Stimulated activated CD8-positive, alpha-beta memory T cell treated with anti-CD3 and anti-CD28 coated beads, Interleukin-15, amount 100 ng/mL, for 48 hours (primary cell): ENCODE measurements around the gene PTCHD4.
"Not testable (repeated sequence)": the region's sequence is repeated elsewhere in the genome, so short reads cannot be mapped to it uniquely, and the experiment has no call there.

ENCODE experiments used
- DNase-seq, 2 donors: peaks; one replicate each; pipeline ENCODE4 v3.0.0-alpha.2; 2020; ENCODE audit warnings: low read depth in 2 of 2

PTCHD4 gene

GRCh38 chr6:48111143-48111506 lies at the start of gene PTCHD4:
TSS of gene PTCHD4 (minus strand) at chr6:48111197. CDS start at chr6:48068957, 42,240 bp downstream.
- DNase-seq, result no peak

GRCh38 chr6:48151142-48151541 lies 40.1 kb upstream of the PTCHD4 start:
- DNase-seq, result no peak

DNA sequence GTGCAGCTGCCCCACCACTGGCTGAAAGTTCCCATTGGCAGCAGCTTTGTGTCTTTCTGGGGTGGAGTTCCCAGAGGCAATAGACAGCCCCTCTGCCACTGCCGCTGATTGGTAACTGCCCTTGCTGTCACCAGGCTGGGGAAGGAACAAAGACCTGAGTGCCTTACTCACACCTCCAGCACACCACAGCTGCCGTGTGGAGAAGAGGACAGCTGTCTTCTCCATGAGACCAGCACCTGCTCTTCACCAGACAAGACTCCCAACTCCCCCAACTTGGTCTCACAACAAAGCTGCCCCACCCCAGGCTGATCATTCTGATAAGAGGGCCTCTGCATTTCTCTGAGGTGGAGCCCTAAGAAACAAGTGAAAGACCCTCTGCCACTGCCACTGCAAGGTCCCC lies 39.7 kb upstream of the PTCHD4 start:
- no peak for DNase-seq

GRCh38 chr6:48147051-48147450 lies 36.1 kb upstream of the PTCHD4 start:
- no peak for DNase-seq

- no peak for DNase-seq
Observed at GRCh38 chr6:48144021-48144420, 33.0 kb upstream of the PTCHD4 start.

DNA sequence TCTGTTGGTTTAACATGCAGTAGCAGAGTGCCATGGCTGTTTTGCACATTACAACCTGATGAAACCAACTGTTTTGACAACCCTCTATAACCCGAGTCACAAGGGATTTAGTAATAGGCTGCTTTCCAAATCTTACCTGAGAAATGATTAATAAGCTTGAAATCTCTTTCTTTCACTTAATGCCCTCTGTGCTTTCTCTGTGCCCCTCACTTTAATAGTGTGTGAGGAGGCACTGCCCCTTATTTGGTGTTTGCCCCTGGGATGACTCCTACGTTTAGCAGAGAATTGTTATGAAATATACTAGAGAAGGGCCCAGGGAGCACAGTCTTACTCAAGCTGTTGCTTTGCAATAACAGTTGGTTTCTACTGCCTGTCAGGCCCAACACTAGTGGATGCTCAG lies 31.0 kb upstream of the PTCHD4 start:
- no peak for DNase-seq

DNA sequence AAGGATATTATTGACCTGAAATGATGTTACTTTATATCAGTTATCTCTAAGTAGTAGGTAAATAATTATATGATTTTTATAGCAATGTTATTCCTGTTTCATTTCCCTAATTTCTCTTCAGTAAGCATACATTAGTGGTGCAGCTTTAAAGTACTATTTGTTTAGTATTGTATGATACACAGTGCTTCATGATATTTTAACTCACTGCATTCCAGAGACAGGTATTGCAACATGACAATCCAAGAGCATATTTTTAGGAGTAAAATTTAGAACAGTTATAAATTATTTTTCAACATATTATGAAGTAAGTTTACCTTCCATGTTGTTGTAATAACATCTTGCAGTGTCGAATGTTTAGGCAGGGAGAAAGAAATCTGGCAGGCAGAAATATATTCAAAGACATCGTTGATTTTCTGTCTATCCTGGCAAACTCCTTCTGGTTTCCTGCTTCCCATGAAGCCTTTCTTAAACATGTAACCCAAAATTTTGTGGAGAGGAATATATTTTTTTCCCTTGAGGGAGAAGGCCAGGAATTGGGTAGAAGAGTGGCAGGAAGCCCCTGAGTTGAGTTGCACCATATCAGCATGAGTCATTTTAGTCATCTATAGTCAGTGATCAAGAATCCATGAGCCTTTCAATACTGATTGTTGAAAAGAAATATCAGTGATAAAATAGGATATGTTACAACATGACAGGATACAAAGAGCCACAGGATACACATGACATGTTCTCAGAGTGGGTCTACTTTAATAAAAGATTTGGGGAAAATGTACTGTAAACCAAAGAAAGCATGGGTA lies 29.0 kb upstream of the PTCHD4 start:
- DNase-seq, result no peak

GRCh38 chr6:48136856-48137255 lies 25.9 kb upstream of the PTCHD4 start:
- no peak for DNase-seq

DNA sequence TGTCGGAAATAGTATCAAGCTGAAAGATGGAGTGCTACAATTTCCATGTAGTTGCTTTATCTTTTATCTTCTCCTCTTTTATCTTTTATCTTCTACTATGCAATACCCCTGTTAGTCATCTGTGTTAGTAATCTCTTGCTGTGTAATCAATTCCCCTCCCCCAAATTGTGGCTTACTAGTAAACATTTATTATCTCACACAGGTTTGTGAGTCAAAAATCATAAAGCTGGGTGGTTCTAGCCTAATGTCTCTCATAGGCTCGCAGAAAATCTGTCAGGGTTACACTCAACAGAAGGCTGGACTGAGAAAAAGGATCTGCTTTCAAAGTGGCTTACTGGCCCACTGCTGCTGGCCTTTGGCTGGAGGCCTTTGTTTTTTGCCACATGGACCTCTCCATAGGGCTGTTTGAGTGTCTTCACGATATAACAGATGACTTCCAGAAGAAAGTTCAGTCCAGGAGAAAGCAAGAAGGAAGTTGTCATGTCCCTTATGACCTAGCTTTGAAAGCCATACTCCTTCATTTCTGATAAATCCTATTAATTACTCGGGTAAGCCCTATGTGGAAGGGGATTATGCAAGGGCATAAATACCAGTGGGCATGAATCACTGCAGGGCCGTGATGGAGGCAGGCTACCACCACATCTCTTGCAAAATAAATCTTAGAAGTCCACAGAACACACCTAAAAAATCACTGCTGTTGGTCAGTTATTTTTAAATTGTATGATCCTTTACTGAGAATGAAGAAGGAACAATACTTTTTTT lies 24.5 kb upstream of the PTCHD4 start:
- no peak for DNase-seq

DNA sequence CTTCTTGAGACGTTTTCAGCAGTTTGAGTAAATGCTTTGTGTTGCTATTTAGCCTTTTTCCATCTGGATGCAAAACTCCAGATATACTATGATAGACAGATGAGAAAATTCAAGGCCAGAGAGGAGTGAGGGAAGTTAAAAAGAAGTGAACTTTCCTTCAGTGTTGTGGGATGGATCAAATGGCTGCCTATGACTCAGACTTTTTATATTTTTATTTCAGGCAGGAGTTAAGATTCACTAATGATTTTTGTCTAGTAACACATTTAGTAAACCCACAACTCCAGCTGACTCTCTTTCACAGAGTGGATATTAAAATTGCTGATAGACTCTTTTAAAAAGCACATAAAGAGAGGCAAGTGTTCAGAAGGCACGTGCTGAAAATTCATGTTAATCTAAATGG lies 23.2 kb upstream of the PTCHD4 start:
- no peak for DNase-seq

- no peak for DNase-seq
Observed at GRCh38 chr6:48123601-48124000, 12.6 kb upstream of the PTCHD4 start.

- not testable (repeated sequence) for DNase-seq
Observed at GRCh38 chr6:48121983-48122749, 11.2 kb upstream of the PTCHD4 start.

GRCh38 chr6:48116699-48117645 lies 6.0 kb upstream of the PTCHD4 start:
- DNase-seq, result no peak

- no peak for DNase-seq
Observed at GRCh38 chr6:48113130-48113529, 2.1 kb upstream of the PTCHD4 start.

GRCh38 chr6:48111575-48111974 lies 578 bp upstream of the PTCHD4 start:
- DNase-seq, result no peak

GRCh38 chr6:48110436-48111142 lies 408 bp downstream of the PTCHD4 start:
- no peak for DNase-seq

- DNase-seq, result no peak
Observed at GRCh38 chr6:48109944-48110343, 1.1 kb downstream of the PTCHD4 start.

GRCh38 chr6:48102476-48103195 lies 8.4 kb downstream of the PTCHD4 start:
- DNase-seq, result not testable (repeated sequence)

- no peak for DNase-seq
Observed at GRCh38 chr6:48101290-48101689, 9.7 kb downstream of the PTCHD4 start.

DNA sequence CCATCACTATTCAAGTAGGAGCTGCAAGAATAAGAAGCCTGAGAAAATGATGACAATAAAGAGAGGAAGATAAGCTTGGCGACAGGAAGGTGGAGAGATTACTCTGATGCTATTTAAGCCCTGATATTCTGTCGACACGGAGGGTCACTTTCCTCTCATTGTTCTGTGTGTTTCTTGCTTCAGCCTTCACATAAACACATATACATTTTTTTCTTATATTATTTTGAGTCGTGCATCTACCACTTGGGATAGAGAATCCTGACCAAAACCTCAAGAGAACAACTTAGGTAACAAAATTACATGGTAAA lies 10.5 kb downstream of the PTCHD4 start:
- DNase-seq, result no peak
